BE2C (cell line): Measurements from ENCODE around the gene MAP2K4.

Experiments
- DNase-seq: peaks from one replicate; pipeline ENCODE4 v3.0.0-alpha.2; 2020
- H3K27me3 ChIP-seq: fragments of 250-450 bp; sonication (Bioruptor Pico); 2 replicates; pipeline ENCODE4 v1.5.1; 2020; ENCODE audit warnings: mild to moderate bottlenecking
- H3K36me3 ChIP-seq: fragments of 250-450 bp; sonication (Bioruptor Pico); 2 replicates; pipeline ENCODE4 v1.5.1; 2020; ENCODE audit warnings: mild to moderate bottlenecking
- H3K4me1 ChIP-seq: fragments of 250-450 bp; sonication (Bioruptor Pico); 2 replicates; pipeline ENCODE4 v1.5.1; 2020
- H3K4me3 ChIP-seq: 2 replicates; pipeline ENCODE4 v1.5.1; 2011; ENCODE audit warnings: low read depth, low read length
- H3K9me3 ChIP-seq: fragments of 250-450 bp; sonication (Bioruptor Pico); 2 replicates; pipeline ENCODE4 v1.5.1; 2020
- CTCF ChIP-seq: IDR thresholded peaks from 2 replicates; pipeline ENCODE4 v1.5.1; 2012; ENCODE audit warnings: mild to moderate bottlenecking, low read depth, low read length

MAP2K4 gene

GRCh38 chr17:12028611-12029010 is 7.9 kb downstream of the MAP2K4 start:
- no peak for TF ChIP-seq CTCF
- no peak overlapping the region for H3K4me3 ChIP-seq

GRCh38 chr17:12034538-12034937 is 13.9 kb downstream of the MAP2K4 start:
- H3K4me1 ChIP-seq, result no peaks in the 10 kb centered on the region
- no peaks in the 10 kb centered on the region for H3K9me3 ChIP-seq
- TF ChIP-seq CTCF, result no peak
- no peak overlapping the region for H3K4me3 ChIP-seq
- no peaks in the 10 kb centered on the region for H3K27me3 ChIP-seq
- H3K36me3 ChIP-seq, result no peaks in the 10 kb centered on the region
- DNase-seq, result no peak

More at GRCh38 chr17:12028611-12029010, 7.9 kb downstream of the MAP2K4 start:
- H3K36me3 ChIP-seq, result no peaks in the 10 kb centered on the region
- no peaks in the 10 kb centered on the region for H3K4me1 ChIP-seq
- no peaks in the 10 kb centered on the region for H3K27me3 ChIP-seq
- no peaks in the 10 kb centered on the region for H3K9me3 ChIP-seq
- DNase-seq, result no peak

- Histone ChIP-seq H3K4me3 (no peak overlapping the region), H3K9me3 (no peaks in the 10 kb centered on the region), H3K4me1 (no peaks in the 10 kb centered on the region), H3K27me3 (no peaks in the 10 kb centered on the region), H3K36me3 (no peaks in the 10 kb centered on the region)
- no peak for TF ChIP-seq CTCF
- DNase-seq, result no peak
These were observed 15.0 kb downstream of the MAP2K4 start for GRCh38 chr17:12035673-12036072.

- no peaks in the 10 kb centered on the region for H3K27me3 ChIP-seq
These were observed 17.3 kb downstream of the MAP2K4 start for GRCh38 chr17:12037970-12038369.

GRCh38 chr17:12040478-12040877 is 19.8 kb downstream of the MAP2K4 start:
- DNase-seq, result no peak
- no peak overlapping the region for H3K4me3 ChIP-seq
- H3K4me1 ChIP-seq, result no peaks in the 10 kb centered on the region
- H3K9me3 ChIP-seq, result no peaks in the 10 kb centered on the region
- no peak for TF ChIP-seq CTCF
- H3K36me3 ChIP-seq, result no peaks in the 10 kb centered on the region
- no peaks in the 10 kb centered on the region for H3K27me3 ChIP-seq

More at GRCh38 chr17:12037970-12038369, 17.3 kb downstream of the MAP2K4 start:
- Histone ChIP-seq H3K9me3 (no peaks in the 10 kb centered on the region), H3K36me3 (no peaks in the 10 kb centered on the region), H3K4me1 (no peaks in the 10 kb centered on the region), H3K4me3 (no peak overlapping the region)
- DNase-seq, result no peak
- TF ChIP-seq CTCF, result no peak

GRCh38 chr17:12041312-12041711 is 20.6 kb downstream of the MAP2K4 start:
- TF ChIP-seq CTCF, result no peak
- Histone ChIP-seq H3K4me3 (no peak overlapping the region), H3K9me3 (no peaks in the 10 kb centered on the region), H3K36me3 (no peaks in the 10 kb centered on the region), H3K27me3 (no peaks in the 10 kb centered on the region), H3K4me1 (no peaks in the 10 kb centered on the region)
- DNase-seq, result no peak
